ENCODE measurements around the gene PAN3.
"Not testable (repeated sequence)": the region's sequence is repeated elsewhere in the genome, so short reads cannot be mapped to it uniquely, and the experiment has no call there.

Gene PAN3

GRCh38 chr13:28137596-28137995 is 749 bp upstream of the PAN3 start:
- no peak for TF ChIP-seq CTCF (IDR thresholded peaks at IDR 0.05)
- DNase-seq (ENCODE audit: low spot score) = no peak
- peak overlapping the region; percentile 90 for H3K4me3 ChIP-seq
- H3K27ac ChIP-seq = peak overlapping the region; percentile 94 to 96

- H3K27ac ChIP-seq = peak overlapping the region; percentile 94 to 96
- DNase-seq (ENCODE audit: low spot score) = peak; percentile 89
- TF ChIP-seq CTCF (IDR thresholded peaks at IDR 0.05) = no peak
- peak overlapping the region; percentile 90 for H3K4me3 ChIP-seq
Measured at GRCh38 chr13:28138756-28139470, 568 bp downstream of the PAN3 start.

- Histone ChIP-seq H3K27ac (no peak overlapping the region), H3K4me3 (peak overlapping the region; percentile 90)
- no peak for DNase-seq (ENCODE audit: low spot score)
- no peak for TF ChIP-seq CTCF (IDR thresholded peaks at IDR 0.05)
Measured at GRCh38 chr13:28140433-28141125, 2.2 kb downstream of the PAN3 start.

- H3K4me3 ChIP-seq; H3K27ac ChIP-seq; DNase-seq (ENCODE audit: low spot score): not testable (repeated sequence)
Measured at GRCh38 chr13:28141542-28141941, 3.2 kb downstream of the PAN3 start.

- Histone ChIP-seq H3K4me3 (no peak overlapping the region), H3K27ac (no peak overlapping the region)
- TF ChIP-seq CTCF (IDR thresholded peaks at IDR 0.05) = no peak
- DNase-seq (ENCODE audit: low spot score) = no peak
Measured at GRCh38 chr13:28145049-28145448, 6.7 kb downstream of the PAN3 start.

GRCh38 chr13:28147495-28147894 is 9.2 kb downstream of the PAN3 start:
- Histone ChIP-seq H3K27ac (no peak overlapping the region), H3K4me3 (no peak overlapping the region)
- no peak for TF ChIP-seq CTCF (IDR thresholded peaks at IDR 0.05)
- no peak for DNase-seq (ENCODE audit: low spot score)

- Histone ChIP-seq H3K4me3 (no peak overlapping the region), H3K27ac (no peak overlapping the region)
- DNase-seq (ENCODE audit: low spot score) = no peak
- TF ChIP-seq CTCF (IDR thresholded peaks at IDR 0.05) = no peak
Measured at GRCh38 chr13:28159057-28159456, 20.7 kb downstream of the PAN3 start.
